Smooth muscle cell of the brain vasculature (primary cell): ENCODE results near the gene LMCD1.

Experiments used
- DNase-seq: peaks from one replicate; pipeline ENCODE4 v3.0.0-alpha.2; 2012; ENCODE audit warnings: low read depth, low spot score

LMCD1 gene

GRCh38 chr3:8581806-8582445 lies 80.3 kb downstream of the LMCD1 start:
- no peak for DNase-seq

- no peak for DNase-seq
These were observed 83.0 kb downstream of the LMCD1 start for GRCh38 chr3:8584661-8585060.

- DNase-seq: peak; percentile 28
These were observed 88.4 kb downstream of the LMCD1 start for GRCh38 chr3:8589880-8590556.

GRCh38 chr3:8593021-8593827 lies 91.6 kb downstream of the LMCD1 start:
- DNase-seq: no peak

- DNase-seq: no peak
These were observed 93.6 kb downstream of the LMCD1 start for GRCh38 chr3:8595252-8595651.

GRCh38 chr3:8595695-8596115 lies 94.1 kb downstream of the LMCD1 start:
- no peak for DNase-seq

- DNase-seq: no peak
These were observed 94.9 kb downstream of the LMCD1 start for GRCh38 chr3:8596321-8597218.

GRCh38 chr3:8597219-8597853 lies 95.7 kb downstream of the LMCD1 start:
- DNase-seq: no peak

- DNase-seq: no peak
These were observed 97.5 kb downstream of the LMCD1 start for GRCh38 chr3:8599146-8599545.

GRCh38 chr3:8600457-8600856 lies 98.8 kb downstream of the LMCD1 start:
- DNase-seq: no peak

- DNase-seq: no peak
These were observed 101.6 kb downstream of the LMCD1 start for GRCh38 chr3:8603115-8603710.

- DNase-seq: no peak
These were observed 102.4 kb downstream of the LMCD1 start for GRCh38 chr3:8604006-8604405.

- DNase-seq: no peak
These were observed 103.4 kb downstream of the LMCD1 start for GRCh38 chr3:8604988-8605387.

- DNase-seq: no peak
These were observed 105.1 kb downstream of the LMCD1 start for GRCh38 chr3:8606701-8607231.

GRCh38 chr3:8607234-8608040 lies 105.8 kb downstream of the LMCD1 start:
- DNase-seq: no peak

- no peak for DNase-seq
These were observed 106.6 kb downstream of the LMCD1 start for GRCh38 chr3:8608041-8608790.

GRCh38 chr3:8608791-8609467 lies 107.3 kb downstream of the LMCD1 start:
- no peak for DNase-seq

- DNase-seq: no peak
These were observed 109.3 kb downstream of the LMCD1 start for GRCh38 chr3:8610951-8611350.
